GM23248 (cell line): ENCODE results near the gene ARFGAP1. TPM values are rescaled to one million over a fixed set of nuclear protein-coding genes. Genes with fewer than 3 reads are reported as not detected.
"Not testable (repeated sequence)": the region's sequence is repeated elsewhere in the genome, so short reads cannot be mapped to it uniquely, and the experiment has no call there.

ENCODE experiments used
- DNase-seq: peaks from one replicate; pipeline ENCODE4 v3.0.0-alpha.2; 2015
- H2AFZ ChIP-seq: fragments of 200-600 bp; sonication (generic); 2 replicates; pipeline ENCODE4 v1.6.1; 2016; ENCODE audit warnings: antibody characterized with exemption
- H3F3A ChIP-seq: fragments of 200-600 bp; sonication (generic); 2 replicates; pipeline ENCODE4 v1.6.1; 2016; ENCODE audit warnings: mild to moderate bottlenecking, antibody characterized with exemption, mixed run types; ENCODE audit not compliant: insufficient read depth
- H3K27ac ChIP-seq: fragments of 200-600 bp; sonication (generic); 2 replicates; pipeline ENCODE4 v1.5.1; 2016; ENCODE audit warnings: mild to moderate bottlenecking
- H3K27me3 ChIP-seq: fragments of 200-600 bp; sonication (generic); replicated peaks from 2 replicates; pipeline ENCODE4 v1.6.1; 2016; ENCODE audit warnings: mild to moderate bottlenecking; ENCODE audit not compliant: insufficient read depth
- H3K36me3 ChIP-seq: fragments of 200-600 bp; sonication (generic); 2 replicates; pipeline ENCODE4 v1.6.1; 2016; ENCODE audit warnings: low read depth, mild to moderate bottlenecking
- H3K4me1 ChIP-seq: fragments of 200-600 bp; sonication (generic); 2 replicates; pipeline ENCODE4 v1.6.1; 2016; ENCODE audit warnings: mild to moderate bottlenecking; ENCODE audit not compliant: insufficient read depth
- H3K4me2 ChIP-seq: fragments of 200-600 bp; sonication (generic); one replicate; pipeline ENCODE4 v1.6.1; 2016; ENCODE audit warnings: mild to moderate bottlenecking; ENCODE audit not compliant: unreplicated experiment
- H3K4me3 ChIP-seq: fragments of 200-600 bp; sonication (generic); 2 replicates; pipeline ENCODE4 v1.5.1; 2016; ENCODE audit warnings: mild to moderate bottlenecking
- H3K79me2 ChIP-seq: fragments of 200-600 bp; sonication (generic); 2 replicates; pipeline ENCODE4 v1.6.1; 2016; ENCODE audit warnings: mild to moderate bottlenecking; ENCODE audit not compliant: insufficient read depth
- H3K9ac ChIP-seq: fragments of 200-600 bp; sonication (generic); 2 replicates; pipeline ENCODE4 v1.6.1; 2016; ENCODE audit warnings: mild to moderate bottlenecking
- H3K9me2 ChIP-seq: fragments of 200-600 bp; sonication (generic); 2 replicates; pipeline ENCODE4 v1.6.1; 2016; ENCODE audit warnings: mixed run types, mild to moderate bottlenecking, moderate library complexity; ENCODE audit not compliant: insufficient read depth
- H3K9me3 ChIP-seq: fragments of 200-600 bp; sonication (generic); one replicate; pipeline ENCODE4 v1.6.1; 2017; ENCODE audit warnings: low read depth
- H4K20me1 ChIP-seq: fragments of 200-600 bp; sonication (generic); 2 replicates; pipeline ENCODE4 v1.6.0; 2016; ENCODE audit not compliant: insufficient read depth
- EZH2 ChIP-seq: fragments of 200-600 bp; sonication (generic); IDR thresholded peaks from 2 replicates; pipeline ENCODE4 v1.6.1; 2018; ENCODE audit warnings: antibody characterized with exemption, mild to moderate bottlenecking; ENCODE audit not compliant: insufficient read depth, poor library complexity, severe bottlenecking
- EZH2phosphoT487 ChIP-seq: fragments of 200-600 bp; sonication (generic); IDR thresholded peaks from 2 replicates; pipeline ENCODE4 v1.6.1; 2018; ENCODE audit warnings: antibody characterized with exemption, moderate library complexity, mild to moderate bottlenecking, low read depth; ENCODE audit not compliant: insufficient read depth
- WGBS, 2 experiments: methylation state at CpG; one replicate each; pipeline ENCODE4 v1.1.6; 2015 to 2017; ENCODE audit warnings: low lambda C conversion rate in 2 of 2, low coverage in 1 of 2; ENCODE audit errors: missing lambda C conversion rate in 2 of 2; 5-methylcytosine and 5-hydroxymethylcytosine counted together
- in situ Hi-C: fragments of 300-500 bp; cut with MboI; formaldehyde crosslinking; loops from 2 replicates; pipeline ENCODE4 v1.15.0; 2020
- polyA plus RNA-seq: library from polyadenylated mRNA; unstranded; fragments of >200 nt; fragmentation: Nextera tagmentation; extraction: Ambion mirVana; gene quantifications from 2 replicates; pipeline ENCODE4 v1.2.1, GENCODE V29; 2016
- total RNA-seq: library from RNA; depleted of rRNA; stranded (reverse); fragments of >200 nt; shearing (Covaris generic); gene quantifications from 2 replicates; pipeline ENCODE4 v1.2.3, GENCODE V29; 2014

Gene ARFGAP1
- total and polyA plus RNA-seq, 2 experiments from 2014 or later, result 69.0 to 88.5 TPM

DNA sequence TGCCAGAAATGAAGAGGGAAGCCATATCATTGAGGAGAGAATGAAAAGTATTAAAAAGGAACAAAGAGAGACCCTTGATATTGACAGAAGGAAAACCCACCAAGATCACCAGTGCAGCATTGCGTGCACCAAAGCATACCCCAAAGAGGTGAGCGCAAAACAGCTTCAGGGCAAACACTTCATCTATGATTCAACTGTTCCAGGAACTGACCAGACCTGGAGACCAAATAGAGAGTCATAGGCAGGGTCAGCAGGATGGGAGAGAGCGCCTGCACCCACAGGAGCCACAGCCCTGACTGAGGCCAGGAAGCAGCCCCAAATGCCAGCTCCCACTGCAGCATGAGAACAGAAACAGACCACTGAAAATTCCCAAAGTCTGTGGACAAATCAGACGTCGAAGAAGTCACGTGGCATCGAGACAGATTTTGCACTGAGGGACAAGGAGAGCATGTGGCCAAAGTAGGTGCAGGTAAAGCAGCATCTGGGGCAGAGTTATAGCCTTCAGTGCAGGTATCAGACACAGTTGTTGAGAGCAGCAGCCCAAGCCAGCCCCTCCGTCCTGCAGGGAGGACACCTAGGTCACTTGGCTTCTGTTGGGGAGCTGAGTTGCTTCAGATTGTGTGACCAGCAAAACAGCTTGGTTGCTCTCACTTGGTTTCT, 59.3 kb downstream of the ARFGAP1 start:
- DNase-seq, result no peak
- TF ChIP-seq EZH2, result no peak
- TF ChIP-seq EZH2phosphoT487, result no peak
- H2AFZ ChIP-seq, result no peak overlapping the region
- H4K20me1 ChIP-seq, result no peaks in the 10 kb centered on the region
- H3K36me3 ChIP-seq, result no peaks in the 10 kb centered on the region
- H3K9me3 ChIP-seq, result no peaks in the 10 kb centered on the region
- H3K27ac ChIP-seq, result no peak overlapping the region
- no peak overlapping the region for H3K9ac ChIP-seq
- 73 to 74% methylated on average over 8 of the region's 8 CpGs for WGBS, 2 experiments
- H3F3A ChIP-seq, result no peaks in the 10 kb centered on the region
- H3K9me2 ChIP-seq, result no peaks in the 10 kb centered on the region
- H3K27me3 ChIP-seq, result peaks cover 7% of the 10 kb centered on the region
- in situ Hi-C loops, result no loop called here
- H3K4me2 ChIP-seq, result no peak overlapping the region
- no peak overlapping the region for H3K4me3 ChIP-seq
- H3K79me2 ChIP-seq, result no peaks in the 10 kb centered on the region
- no peaks in the 10 kb centered on the region for H3K4me1 ChIP-seq

DNA sequence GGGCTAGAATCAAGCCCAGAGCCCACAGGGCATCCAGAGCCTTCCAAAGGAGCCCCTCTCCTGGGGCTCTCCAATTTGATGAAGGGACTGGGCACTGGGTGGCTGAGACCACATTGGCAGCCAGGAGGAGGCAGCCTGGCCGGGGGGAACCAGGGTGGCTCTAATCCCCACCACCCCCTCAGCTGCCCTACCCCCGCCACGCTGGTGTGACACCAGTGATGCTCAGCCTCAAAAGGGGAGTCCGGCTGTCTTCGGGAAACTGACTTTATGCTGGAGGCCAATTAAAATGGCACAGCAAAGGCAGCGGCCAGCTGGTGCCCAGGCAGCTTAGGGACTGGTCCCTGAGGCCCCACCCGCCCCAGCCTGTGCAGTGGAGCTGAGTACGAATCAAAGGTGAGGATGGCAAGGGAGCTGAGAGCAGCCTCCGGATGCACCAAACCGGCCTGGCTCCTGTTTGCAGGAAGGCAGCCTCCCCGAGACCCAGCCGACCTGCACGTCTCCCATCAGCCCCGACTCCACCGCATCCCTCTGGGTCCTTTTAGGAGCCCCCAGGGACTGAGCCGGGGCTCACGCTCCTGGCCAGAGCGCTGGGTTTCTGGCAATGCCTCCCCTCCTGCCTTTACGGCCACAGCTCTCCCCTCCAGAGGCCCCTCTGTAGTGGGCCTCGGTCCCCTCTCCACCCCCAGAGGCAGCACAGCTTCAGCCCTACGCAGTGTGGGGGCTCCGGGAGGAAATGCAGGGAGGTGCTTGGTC, 60.1 kb downstream of the ARFGAP1 start:
- DNase-seq, result no peak
- WGBS, 2 experiments, result 56 to 59% methylated on average over 18 to 22 of the region's 22 CpGs
- Histone ChIP-seq H3K27me3 (peaks cover 15% of the 10 kb centered on the region), H3K4me1 (no peaks in the 10 kb centered on the region), H3F3A (no peaks in the 10 kb centered on the region), H4K20me1 (no peaks in the 10 kb centered on the region), H3K4me3 (no peak overlapping the region), H3K9me3 (no peaks in the 10 kb centered on the region), H3K9me2 (no peaks in the 10 kb centered on the region), H3K9ac (no peak overlapping the region), H3K27ac (no peak overlapping the region), H3K36me3 (no peaks in the 10 kb centered on the region), H3K79me2 (no peaks in the 10 kb centered on the region), H2AFZ (no peak overlapping the region), H3K4me2 (no peak overlapping the region)
- TF ChIP-seq EZH2phosphoT487 (no peak), EZH2 (no peak)
- in situ Hi-C loops, result no loop called here

DNA sequence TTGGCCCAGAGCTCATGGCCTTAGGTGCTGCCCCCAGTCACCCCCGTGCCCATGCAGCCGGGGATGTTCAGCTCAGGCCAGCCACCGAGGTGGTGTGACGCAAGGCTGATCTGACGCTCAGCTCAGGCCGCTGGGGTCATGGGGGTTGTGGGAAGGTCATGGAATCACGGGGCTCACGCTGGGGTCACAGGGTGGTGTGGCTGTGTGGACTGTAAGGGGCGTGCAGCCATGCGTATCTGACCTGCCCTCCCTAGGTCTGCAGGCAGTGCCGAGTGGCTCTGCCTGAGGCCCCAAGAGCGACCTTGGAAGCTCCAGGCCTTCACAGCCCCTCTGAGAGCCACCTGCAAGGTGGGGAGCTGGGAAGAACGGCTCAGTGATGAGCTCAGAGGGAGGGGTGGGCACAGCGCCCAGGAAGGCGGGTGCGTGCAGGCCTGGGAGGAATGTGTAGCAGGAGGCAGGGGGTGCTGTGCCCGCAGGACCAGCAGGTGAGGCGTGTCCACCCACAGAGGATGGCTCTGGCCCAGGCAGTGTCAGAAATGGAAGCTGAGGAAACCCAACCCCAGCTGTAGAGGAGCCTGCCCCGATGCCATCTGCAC, 60.7 kb downstream of the ARFGAP1 start:
- Histone ChIP-seq H3K4me2 (no peak overlapping the region), H3K27me3 (peaks cover 20% of the 10 kb centered on the region)
- in situ Hi-C loops, result no loop called here

DNA sequence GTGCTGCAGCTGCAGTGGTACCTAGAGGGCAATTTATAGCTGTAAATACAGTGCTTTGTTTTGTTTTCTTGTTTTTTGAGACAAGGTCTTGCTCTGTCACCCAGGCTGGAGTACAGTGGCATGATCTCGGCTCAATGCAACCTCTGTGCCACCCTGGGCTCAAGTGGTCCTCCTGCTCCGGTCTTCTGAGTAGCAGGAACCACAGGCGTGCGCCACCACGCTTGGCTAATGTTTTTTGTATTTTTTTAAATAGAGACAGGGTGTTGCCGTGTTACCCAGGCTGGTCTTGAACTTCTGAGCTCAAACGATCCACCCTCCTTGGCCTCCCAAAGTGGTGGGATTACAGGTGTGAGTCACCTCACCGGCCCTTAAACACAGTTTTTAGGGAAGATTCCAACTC, 61.7 kb downstream of the ARFGAP1 start:
- DNase-seq, result no peak
- no peaks in the 10 kb centered on the region for H3K36me3 ChIP-seq
- H3K9me3 ChIP-seq, result no peaks in the 10 kb centered on the region
- TF ChIP-seq EZH2, result no peak
- TF ChIP-seq EZH2phosphoT487, result no peak
- no peak overlapping the region for H3K9ac ChIP-seq
- H3K9me2 ChIP-seq, result no peaks in the 10 kb centered on the region
- H3K4me1 ChIP-seq, result no peaks in the 10 kb centered on the region
- in situ Hi-C loops, result no loop called here
- H3F3A ChIP-seq, result peaks cover 4% of the 10 kb centered on the region
- no peak overlapping the region for H3K4me2 ChIP-seq
- H3K27me3 ChIP-seq, result peaks cover 21% of the 10 kb centered on the region
- whole genome bisulfite sequencing, 2 experiments, result 37 to 42% methylated on average over 8 of the region's 8 CpGs
- no peaks in the 10 kb centered on the region for H3K79me2 ChIP-seq
- H3K27ac ChIP-seq, result no peak overlapping the region
- no peaks in the 10 kb centered on the region for H4K20me1 ChIP-seq
- H3K4me3 ChIP-seq, result no peak overlapping the region
- H2AFZ ChIP-seq, result no peak overlapping the region

More for the DNA sequence above, 60.7 kb downstream of the ARFGAP1 start:
- H3K36me3 ChIP-seq, result no peaks in the 10 kb centered on the region
- no peaks in the 10 kb centered on the region for H4K20me1 ChIP-seq
- WGBS, 2 experiments, result 56 to 63% methylated on average over 18 to 19 of the region's 19 CpGs
- no peaks in the 10 kb centered on the region for H3K79me2 ChIP-seq
- no peaks in the 10 kb centered on the region for H3K9me2 ChIP-seq
- H3K4me3 ChIP-seq, result no peak overlapping the region
- no peaks in the 10 kb centered on the region for H3F3A ChIP-seq
- H3K4me1 ChIP-seq, result no peaks in the 10 kb centered on the region
- no peaks in the 10 kb centered on the region for H3K9me3 ChIP-seq
- no peak overlapping the region for H3K9ac ChIP-seq
- no peak for DNase-seq
- no peak overlapping the region for H2AFZ ChIP-seq
- H3K27ac ChIP-seq, result no peak overlapping the region
- no peak for TF ChIP-seq EZH2
- TF ChIP-seq EZH2phosphoT487, result no peak

DNA sequence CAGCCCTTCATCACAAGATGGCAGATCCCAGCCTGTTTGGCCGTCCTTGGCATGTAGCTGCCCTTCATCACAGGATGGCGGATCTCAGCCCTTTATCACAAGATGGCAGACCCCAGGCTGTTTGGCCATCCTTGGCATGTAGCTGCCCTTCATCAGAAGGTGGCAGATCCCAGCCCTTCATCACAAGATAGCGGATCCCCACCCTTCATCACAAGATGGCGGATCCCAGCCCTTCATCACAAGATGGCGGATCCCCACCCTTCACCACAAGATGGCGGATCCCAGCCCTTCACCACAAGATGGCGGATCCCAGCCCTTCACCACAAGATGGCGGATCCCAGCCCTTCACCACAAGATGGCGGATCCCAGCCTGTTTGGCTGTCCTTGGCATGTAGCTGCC, 62.4 kb downstream of the ARFGAP1 start:
- H3K9me3 ChIP-seq, H3K4me2 ChIP-seq, H3K9me2 ChIP-seq, H3K4me1 ChIP-seq, H3K9ac ChIP-seq, H3K4me3 ChIP-seq, H3K27ac ChIP-seq, in situ Hi-C loops, H3K36me3 ChIP-seq, DNase-seq, H2AFZ ChIP-seq, H3K79me2 ChIP-seq, H4K20me1 ChIP-seq: not testable (repeated sequence)
- Histone ChIP-seq H3F3A (peaks cover 11% of the 10 kb centered on the region), H3K27me3 (peaks cover 21% of the 10 kb centered on the region)
- WGBS, 2 experiments, result 67 to 68% methylated on average over 9 of the region's 9 CpGs
